GM23248 (cell line): ENCODE results near the gene ANKFN1.

ENCODE experiments used
- EZH2 ChIP-seq: fragments of 200-600 bp; sonication (generic); IDR thresholded peaks from 2 replicates; pipeline ENCODE4 v1.6.1; 2018; ENCODE audit warnings: antibody characterized with exemption, mild to moderate bottlenecking; ENCODE audit not compliant: insufficient read depth, poor library complexity, severe bottlenecking
- EZH2phosphoT487 ChIP-seq: fragments of 200-600 bp; sonication (generic); IDR thresholded peaks from 2 replicates; pipeline ENCODE4 v1.6.1; 2018; ENCODE audit warnings: antibody characterized with exemption, moderate library complexity, mild to moderate bottlenecking, low read depth; ENCODE audit not compliant: insufficient read depth

DNA sequence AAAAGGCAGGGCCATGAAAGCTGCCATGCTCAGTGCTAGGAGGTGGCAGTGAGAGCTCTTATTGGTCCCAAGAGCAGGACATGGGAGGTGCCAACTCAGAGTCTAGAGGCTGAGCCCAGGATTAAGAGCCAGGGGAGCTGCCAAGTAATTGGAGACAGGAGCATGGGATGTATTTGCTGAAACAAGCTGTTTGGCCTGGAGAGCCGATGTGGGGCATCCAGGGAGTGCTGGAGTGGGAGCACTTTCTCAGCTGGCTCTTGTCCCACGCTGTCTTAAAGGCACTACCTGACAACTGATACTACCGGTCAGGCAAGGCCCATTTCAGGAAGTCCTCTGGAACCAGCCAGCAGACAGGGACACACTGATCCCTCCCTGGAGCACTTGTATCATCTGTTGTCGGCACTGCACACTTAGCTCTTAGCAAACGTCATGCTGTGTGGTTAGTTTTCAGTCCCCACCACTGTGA is 19.3 kb downstream of the ANKFN1 start:
- TF ChIP-seq EZH2 = no peak
- TF ChIP-seq EZH2phosphoT487 = no peak
